Kidney epithelial cell (primary cell): Measurements from ENCODE around the gene PPP2R2C. TPM values are rescaled to one million over a fixed set of nuclear protein-coding genes. Genes with fewer than 3 reads are reported as not detected.

ENCODE experiments used
- DNase-seq: peaks from one replicate; pipeline ENCODE4 v3.0.0-alpha.2; 2010; ENCODE audit warnings: low read depth
- H3K27me3 ChIP-seq: 2 replicates; pipeline ENCODE4 v1.6.0; 2011; ENCODE audit warnings: low read length; ENCODE audit not compliant: control insufficient read depth, insufficient read depth
- H3K36me3 ChIP-seq: 2 replicates; pipeline ENCODE4 v1.5.1; 2011; ENCODE audit warnings: low read length; ENCODE audit not compliant: control insufficient read depth, insufficient read depth
- H3K4me3 ChIP-seq: 2 replicates; pipeline ENCODE4 v1.5.1; 2011; ENCODE audit warnings: low read depth, mild to moderate bottlenecking, control low read depth, low read length
- total RNA-seq: library from RNA; depleted of rRNA; stranded (reverse); fragments of >200 nt; gene quantifications from 2 replicates; pipeline ENCODE4 v1.2.3, GENCODE V29; 2015
- TF ChIP-seq, protein P1 (sequence below): IDR thresholded peaks from 2 replicates; pipeline ENCODE4 v1.5.1; 2011; ENCODE audit warnings: mild to moderate bottlenecking, moderate library complexity, low read length, control low read depth, inconsistent platforms; ENCODE audit not compliant: insufficient read depth, poor library complexity, severe bottlenecking

Gene PPP2R2C
- total RNA-seq, 1 donor from 2014 or later = not detected

DNA sequence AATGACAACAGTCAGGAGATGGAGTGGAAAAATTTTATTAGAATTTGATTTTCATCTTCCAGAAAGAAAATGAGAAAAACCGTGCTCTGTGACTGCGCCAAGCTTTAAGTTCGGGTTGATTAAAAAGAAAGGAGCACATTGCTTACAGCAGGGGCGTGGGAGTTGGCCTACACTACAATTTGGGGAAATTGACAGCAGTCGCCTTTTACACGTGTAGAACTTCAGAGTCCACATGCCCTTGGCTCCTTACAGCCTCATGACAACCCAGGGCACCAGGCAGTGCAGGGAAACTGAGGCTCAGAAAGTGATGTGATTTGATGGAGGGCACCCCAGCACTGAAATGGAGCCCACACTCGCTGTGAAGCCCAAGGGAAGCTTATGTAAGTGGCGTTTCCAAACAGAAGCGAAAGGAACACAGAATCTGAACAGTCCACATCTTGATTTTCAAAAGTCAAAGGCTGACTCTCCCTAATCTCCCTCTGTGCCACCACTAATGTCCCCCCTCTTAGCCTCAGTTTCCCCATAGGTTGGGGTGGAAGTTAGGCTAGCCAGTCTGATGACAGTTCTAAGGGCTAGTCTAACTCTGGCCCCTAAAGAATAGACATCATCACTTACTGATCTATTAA, 5.5 kb downstream of the PPP2R2C start:
- Histone ChIP-seq H3K36me3 (no peaks in the 10 kb centered on the region), H3K4me3 (no peak overlapping the region), H3K27me3 (peaks cover 29% of the 10 kb centered on the region)
- TF ChIP-seq, protein P1, sequence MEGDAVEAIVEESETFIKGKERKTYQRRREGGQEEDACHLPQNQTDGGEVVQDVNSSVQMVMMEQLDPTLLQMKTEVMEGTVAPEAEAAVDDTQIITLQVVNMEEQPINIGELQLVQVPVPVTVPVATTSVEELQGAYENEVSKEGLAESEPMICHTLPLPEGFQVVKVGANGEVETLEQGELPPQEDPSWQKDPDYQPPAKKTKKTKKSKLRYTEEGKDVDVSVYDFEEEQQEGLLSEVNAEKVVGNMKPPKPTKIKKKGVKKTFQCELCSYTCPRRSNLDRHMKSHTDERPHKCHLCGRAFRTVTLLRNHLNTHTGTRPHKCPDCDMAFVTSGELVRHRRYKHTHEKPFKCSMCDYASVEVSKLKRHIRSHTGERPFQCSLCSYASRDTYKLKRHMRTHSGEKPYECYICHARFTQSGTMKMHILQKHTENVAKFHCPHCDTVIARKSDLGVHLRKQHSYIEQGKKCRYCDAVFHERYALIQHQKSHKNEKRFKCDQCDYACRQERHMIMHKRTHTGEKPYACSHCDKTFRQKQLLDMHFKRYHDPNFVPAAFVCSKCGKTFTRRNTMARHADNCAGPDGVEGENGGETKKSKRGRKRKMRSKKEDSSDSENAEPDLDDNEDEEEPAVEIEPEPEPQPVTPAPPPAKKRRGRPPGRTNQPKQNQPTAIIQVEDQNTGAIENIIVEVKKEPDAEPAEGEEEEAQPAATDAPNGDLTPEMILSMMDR = no peak
- no peak for DNase-seq

DNA sequence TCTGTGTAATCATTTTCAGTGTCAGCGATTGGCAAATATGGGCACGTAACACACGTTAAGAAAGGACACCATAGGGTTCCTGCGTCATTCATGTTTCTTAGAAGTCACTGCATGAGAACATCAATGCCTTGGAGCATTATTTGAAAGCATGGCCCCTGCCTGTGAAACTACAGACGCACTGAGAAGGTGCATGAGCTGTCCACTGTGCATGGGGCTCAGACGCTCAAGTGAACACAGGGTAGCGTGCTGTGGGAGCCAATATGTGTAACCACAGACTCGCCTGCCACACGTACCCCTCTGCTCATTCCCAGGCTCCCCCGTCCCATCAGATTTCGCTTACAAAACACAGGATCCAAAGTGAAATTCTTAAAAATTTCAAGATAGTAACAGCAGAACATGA, 6.5 kb downstream of the PPP2R2C start:
- Histone ChIP-seq H3K4me3 (no peak overlapping the region), H3K36me3 (no peaks in the 10 kb centered on the region), H3K27me3 (peaks cover 21% of the 10 kb centered on the region)
- DNase-seq = no peak
- TF ChIP-seq, protein P1 = no peak

DNA sequence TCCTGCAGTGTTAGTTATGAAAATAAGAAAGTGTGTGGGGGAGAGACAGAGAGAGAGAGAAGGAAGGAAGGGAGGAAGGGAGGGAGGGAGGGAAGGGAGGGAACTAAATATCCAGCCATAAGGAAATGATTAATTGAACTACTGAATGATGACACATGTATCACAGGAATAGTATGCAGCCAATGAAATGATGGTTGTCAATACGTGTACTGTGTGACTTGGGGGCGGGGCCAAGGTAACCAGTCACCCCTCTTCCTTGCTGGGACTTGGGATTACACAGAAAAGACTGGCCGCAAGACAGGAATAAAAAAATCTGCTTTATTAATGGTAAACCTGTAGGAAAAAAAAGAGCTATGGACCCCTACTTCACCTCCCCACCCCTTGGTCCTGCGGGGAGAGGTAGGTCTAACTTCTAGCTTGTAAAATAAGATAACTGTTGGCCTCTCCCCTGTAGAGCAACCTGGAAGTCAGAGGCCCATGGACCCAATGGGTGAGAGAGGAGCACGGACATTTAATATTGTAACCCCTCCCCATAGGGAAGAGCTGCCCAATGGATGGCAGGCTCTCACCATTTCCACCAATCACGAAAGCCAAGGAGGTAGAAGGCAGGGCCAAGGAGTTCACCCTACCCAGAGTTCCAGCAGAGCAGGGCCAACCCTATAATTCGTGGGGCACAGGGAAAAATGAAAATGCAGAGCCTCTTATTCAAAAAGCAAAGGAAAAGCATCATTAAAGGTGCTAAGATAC, 7.4 kb downstream of the PPP2R2C start:
- TF ChIP-seq, protein P1 = no peak

DNA sequence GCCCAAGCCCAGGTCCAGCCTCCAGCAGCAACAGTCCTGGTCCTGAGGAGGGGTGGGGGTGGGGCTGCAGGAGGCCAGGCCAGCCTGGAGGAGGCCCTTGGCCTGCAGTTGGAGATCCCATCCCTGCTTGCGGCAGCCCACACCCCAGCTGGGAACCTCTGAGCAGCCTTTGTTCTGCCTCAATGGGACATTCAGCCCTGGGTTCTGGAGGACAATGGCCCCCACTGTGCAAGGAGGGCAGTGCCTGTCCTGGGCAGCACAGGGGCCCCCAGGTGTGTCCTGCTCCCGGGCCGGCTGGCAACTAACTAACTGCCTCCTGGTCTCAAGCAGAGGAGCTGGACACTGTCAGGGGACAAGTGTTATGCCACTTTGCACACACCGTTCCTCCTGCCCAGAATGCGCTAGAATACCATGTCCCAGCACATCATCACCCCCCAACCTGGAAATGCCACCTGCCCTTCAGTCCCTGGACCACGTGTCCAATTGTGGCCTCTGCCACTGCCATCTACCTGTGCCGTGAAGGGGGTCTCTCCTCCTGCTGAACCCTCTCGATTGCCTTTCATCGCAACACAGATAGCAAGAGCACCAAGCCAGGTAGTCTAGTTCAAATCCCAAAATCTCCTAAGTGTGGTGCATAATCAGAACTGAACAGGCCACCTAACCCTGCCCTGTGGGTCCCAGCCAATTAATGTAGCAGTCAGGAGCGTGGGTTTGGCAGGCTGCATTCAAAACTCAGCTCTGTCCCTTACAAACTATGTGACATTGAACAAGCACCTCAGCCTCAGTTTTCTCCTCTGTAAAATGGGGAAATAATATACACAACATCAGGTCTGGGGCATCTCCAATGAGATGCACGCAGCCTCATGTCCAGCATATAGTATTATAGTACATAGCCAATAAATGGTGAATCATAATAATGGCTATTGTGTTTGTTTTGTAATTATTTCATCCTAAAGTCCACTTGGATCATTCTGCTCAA, 8.8 kb downstream of the PPP2R2C start:
- no peak for DNase-seq
- TF ChIP-seq, protein P1 = no peak
- H3K27me3 ChIP-seq = peaks cover 5% of the 10 kb centered on the region

More for the DNA sequence above, 7.4 kb downstream of the PPP2R2C start:
- DNase-seq = no peak
- Histone ChIP-seq H3K36me3 (no peaks in the 10 kb centered on the region), H3K4me3 (no peak overlapping the region), H3K27me3 (peaks cover 12% of the 10 kb centered on the region)

DNA sequence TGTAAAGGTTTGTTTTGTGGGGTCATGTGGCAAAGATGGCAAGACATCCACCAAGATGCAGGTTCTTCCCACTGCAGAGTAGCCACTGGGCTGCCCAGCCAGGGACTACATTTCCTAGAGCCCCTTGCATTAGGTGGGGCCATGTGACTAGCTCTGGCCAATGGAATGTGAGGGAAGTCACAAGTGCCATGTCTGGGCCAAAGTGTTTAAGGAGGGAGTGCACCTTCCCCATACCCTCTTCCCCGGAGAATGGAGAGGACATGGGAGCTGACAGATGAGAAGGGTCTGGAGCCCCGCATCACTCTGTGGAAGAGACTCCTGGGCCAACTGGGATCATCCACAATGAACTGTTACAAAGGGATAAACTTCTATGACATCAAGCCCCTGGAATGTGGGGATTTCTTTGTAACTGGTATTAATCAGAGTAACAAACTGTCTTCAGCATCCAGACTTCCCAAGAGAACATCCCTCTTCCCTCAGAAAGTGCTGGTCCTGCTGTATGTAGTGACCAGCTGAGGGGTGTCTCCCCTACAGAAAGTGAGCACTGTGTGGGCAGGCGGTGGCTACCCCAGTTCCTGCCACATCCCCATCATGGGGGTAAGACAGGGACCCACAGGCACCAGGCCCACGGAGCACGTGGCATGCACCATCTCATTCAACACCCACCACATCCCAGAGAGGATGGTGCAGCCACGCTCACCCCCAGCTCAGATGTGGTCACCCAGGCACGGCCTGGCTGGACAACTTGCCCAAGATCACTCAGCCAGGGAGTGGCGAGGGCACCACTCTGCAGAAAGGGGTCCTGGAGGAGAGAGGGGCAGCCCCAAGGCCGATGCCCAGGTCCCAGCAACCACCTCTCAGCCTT, 10.9 kb downstream of the PPP2R2C start:
- no peak for DNase-seq
- H3K36me3 ChIP-seq = no peaks in the 10 kb centered on the region
- H3K4me3 ChIP-seq = no peak overlapping the region
- peaks cover 1% of the 10 kb centered on the region for H3K27me3 ChIP-seq
- TF ChIP-seq, protein P1 = no peak

More for the DNA sequence above, 8.8 kb downstream of the PPP2R2C start:
- Histone ChIP-seq H3K4me3 (no peak overlapping the region), H3K36me3 (no peaks in the 10 kb centered on the region)
